Neutrophil (primary cell): ENCODE measurements around the gene ACADS.

Experiments
- H3K27ac ChIP-seq: fragments of 200-600 bp; sonication (generic); 2 replicates; pipeline ENCODE4 v1.5.1; 2016; ENCODE audit warnings: mild to moderate bottlenecking, moderate library complexity
- H3K27me3 ChIP-seq: fragments of 200-600 bp; sonication (generic); 2 replicates; pipeline ENCODE4 v1.6.0; 2016; ENCODE audit warnings: mild to moderate bottlenecking
- H3K36me3 ChIP-seq: fragments of 200-600 bp; sonication (generic); 2 replicates; pipeline ENCODE4 v1.5.1; 2017
- H3K4me1 ChIP-seq, 2 experiments: fragments of 200-600 bp in 1 of 2; sonication (generic) in 1 of 2; 1 replicate in 1 of 2; 2 replicates in 1 of 2; pipeline versions ENCODE4 v1.5.1 to v1.6.1; 2013 to 2016; ENCODE audit warnings: low read depth in 1 of 2, low read length in 1 of 2, mild to moderate bottlenecking in 1 of 2, moderate library complexity in 1 of 2; ENCODE audit not compliant: control insufficient read depth in 1 of 2, insufficient read depth in 1 of 2
- H3K4me3 ChIP-seq, 2 experiments: fragments of 200-600 bp in 1 of 2; sonication (generic) in 1 of 2; 1 replicate in 1 of 2; 2 replicates in 1 of 2; pipeline ENCODE4 v1.5.1; 2013 to 2016; ENCODE audit warnings: low read depth in 1 of 2, low read length in 1 of 2, mild to moderate bottlenecking in 1 of 2, moderate library complexity in 1 of 2
- H3K9me3 ChIP-seq: fragments of 200-600 bp; sonication (generic); 2 replicates; pipeline ENCODE4 v1.5.1; 2016
- TF ChIP-seq, protein P1 (sequence below): fragments of 200-600 bp; sonication (generic); IDR thresholded peaks from 2 replicates; pipeline ENCODE4 v1.5.1; 2016; ENCODE audit warnings: antibody characterized with exemption

ACADS gene

DNA sequence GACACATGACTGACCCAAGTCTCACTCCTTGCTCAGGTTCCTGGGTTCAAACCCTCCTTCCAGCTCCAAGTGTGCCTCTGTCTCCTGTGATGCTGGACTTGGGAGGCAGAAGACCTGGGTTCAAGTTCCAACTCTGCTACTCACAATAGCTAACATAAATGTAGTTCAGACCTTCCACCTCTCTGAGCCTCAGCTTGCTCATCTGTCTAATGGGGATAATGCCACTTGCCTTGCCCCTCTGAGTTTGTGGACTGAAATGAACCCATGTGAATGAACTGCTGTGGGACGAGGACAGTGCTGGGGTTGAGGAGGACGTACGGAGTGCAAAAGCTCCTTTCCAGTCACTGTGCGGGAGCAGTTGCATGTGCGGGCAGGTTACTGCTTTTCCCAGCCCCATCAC, 40.9 kb downstream of the ACADS start:
- H3K4me3 ChIP-seq, result no peak overlapping the region
- no peaks in the 10 kb centered on the region for H3K4me1 ChIP-seq
- peaks cover 86% of the 10 kb centered on the region for H3K36me3 ChIP-seq
- no peaks in the 10 kb centered on the region for H3K9me3 ChIP-seq
- TF ChIP-seq, protein P1, sequence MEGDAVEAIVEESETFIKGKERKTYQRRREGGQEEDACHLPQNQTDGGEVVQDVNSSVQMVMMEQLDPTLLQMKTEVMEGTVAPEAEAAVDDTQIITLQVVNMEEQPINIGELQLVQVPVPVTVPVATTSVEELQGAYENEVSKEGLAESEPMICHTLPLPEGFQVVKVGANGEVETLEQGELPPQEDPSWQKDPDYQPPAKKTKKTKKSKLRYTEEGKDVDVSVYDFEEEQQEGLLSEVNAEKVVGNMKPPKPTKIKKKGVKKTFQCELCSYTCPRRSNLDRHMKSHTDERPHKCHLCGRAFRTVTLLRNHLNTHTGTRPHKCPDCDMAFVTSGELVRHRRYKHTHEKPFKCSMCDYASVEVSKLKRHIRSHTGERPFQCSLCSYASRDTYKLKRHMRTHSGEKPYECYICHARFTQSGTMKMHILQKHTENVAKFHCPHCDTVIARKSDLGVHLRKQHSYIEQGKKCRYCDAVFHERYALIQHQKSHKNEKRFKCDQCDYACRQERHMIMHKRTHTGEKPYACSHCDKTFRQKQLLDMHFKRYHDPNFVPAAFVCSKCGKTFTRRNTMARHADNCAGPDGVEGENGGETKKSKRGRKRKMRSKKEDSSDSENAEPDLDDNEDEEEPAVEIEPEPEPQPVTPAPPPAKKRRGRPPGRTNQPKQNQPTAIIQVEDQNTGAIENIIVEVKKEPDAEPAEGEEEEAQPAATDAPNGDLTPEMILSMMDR, result no peak
- no peaks in the 10 kb centered on the region for H3K27me3 ChIP-seq
- no peak overlapping the region for H3K27ac ChIP-seq

DNA sequence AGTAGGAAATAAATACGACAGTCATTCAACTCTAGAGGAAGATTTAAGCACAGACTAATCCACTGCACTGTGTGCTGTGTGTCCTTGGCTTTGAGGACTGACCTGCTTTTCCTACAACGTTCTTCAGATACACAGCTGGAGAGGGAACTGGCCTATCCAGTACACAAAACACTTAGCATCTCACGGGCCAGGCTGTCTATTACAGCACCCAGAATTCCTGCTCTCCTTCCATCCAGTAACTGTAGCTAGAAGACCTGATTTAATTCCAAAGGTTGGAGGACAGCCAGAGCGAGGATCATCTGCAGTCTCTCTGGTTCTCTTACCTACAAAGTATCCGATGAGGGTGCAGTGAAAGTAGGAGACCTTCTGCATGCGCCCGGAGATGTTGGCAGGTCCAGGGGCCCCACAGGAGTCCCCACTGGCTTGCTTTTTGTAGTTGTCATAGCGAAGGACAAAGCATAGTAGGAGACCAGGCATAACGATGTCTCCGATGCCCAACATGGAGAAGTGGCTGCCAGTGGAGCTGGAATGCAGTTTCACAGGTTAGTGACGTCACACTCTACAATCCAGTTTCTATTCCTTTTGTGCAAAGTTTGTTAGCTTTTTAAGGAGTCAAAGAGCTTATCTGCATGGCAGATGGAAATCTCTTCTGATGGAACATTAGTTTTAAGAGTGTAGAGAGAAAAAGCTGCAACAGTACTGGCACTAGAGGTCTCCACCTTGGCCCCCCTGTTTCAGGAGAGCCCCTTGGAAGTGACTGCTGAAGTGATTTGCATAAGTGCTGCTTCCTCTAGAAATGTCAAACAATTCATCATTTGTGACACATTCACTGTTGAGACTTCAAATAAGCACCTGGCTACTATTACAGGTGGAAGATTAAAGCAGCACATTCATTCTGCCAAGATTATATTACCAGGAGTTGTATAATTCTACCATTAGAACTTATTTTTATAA, 41.7 kb downstream of the ACADS start:
- no peaks in the 10 kb centered on the region for H3K27me3 ChIP-seq
- no peaks in the 10 kb centered on the region for H3K4me1 ChIP-seq
- peaks cover 86% of the 10 kb centered on the region for H3K36me3 ChIP-seq
- no peak overlapping the region for H3K4me3 ChIP-seq
- H3K9me3 ChIP-seq, result no peaks in the 10 kb centered on the region
- no peak overlapping the region for H3K27ac ChIP-seq
- TF ChIP-seq, protein P1, result no peak

DNA sequence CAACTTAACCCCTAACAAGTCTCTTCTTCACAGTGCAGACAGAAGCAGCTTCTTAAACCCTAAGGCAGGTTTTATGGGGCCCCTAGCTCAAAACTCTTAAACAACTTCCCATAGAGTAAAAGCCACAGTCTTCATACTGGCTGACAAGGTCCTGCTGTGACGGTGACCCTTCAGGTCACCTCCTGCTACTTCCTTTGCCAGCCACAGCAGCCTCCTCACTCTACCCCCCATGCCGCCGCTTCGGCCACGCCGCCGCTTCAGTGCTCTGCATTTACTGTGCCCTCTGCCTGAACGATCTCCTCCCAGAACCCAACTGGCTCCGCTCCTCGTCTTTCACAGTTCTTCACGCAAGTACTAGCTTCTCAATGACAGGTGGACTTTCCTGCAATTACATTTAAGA, 45.5 kb downstream of the ACADS start:
- Histone ChIP-seq H3K27me3 (no peaks in the 10 kb centered on the region), H3K9me3 (no peaks in the 10 kb centered on the region), H3K4me3 (no peak overlapping the region), H3K4me1 (no peaks in the 10 kb centered on the region), H3K36me3 (peaks cover 75% of the 10 kb centered on the region), H3K27ac (no peak overlapping the region)
- TF ChIP-seq, protein P1, result no peak

DNA sequence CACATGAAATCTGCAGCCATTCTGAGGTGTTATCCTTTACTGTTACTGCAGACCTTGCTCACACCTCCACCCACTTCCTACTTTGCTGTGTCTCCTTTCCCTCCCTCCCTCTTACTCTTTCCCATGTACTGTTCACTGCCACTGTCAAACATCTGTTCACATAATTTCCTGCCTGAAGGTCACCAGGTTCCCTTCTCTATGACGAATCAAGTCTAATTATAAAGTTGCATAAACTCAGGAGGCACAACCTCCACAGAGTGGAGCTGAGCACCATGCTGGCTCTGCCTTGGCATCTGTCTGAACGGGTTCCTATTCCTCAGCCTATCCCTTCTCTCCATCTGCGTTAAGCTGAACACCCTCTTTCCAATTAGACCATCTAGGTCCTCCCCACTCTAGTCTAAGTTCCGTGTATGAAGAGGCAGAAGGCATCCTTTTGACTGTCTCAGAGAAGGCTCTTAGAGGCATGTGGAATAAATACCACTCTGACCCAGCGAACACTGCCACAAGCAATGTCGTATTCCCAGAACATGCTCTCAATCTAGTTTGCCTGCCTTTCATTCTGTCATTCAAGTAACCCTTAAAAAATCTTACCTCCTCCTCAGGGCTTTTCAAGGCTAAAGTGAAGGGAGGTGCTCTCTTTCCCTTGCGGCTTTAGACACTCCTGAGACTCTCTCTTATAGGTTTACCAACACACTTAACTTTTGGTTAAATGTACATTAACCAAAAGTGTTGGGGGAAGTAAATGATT, 48.7 kb downstream of the ACADS start:
- no peak overlapping the region for H3K4me3 ChIP-seq
- H3K4me1 ChIP-seq, result no peaks in the 10 kb centered on the region
- TF ChIP-seq, protein P1, result no peak
- H3K9me3 ChIP-seq, result no peaks in the 10 kb centered on the region
- no peaks in the 10 kb centered on the region for H3K27me3 ChIP-seq
- peaks cover 62% of the 10 kb centered on the region for H3K36me3 ChIP-seq
- H3K27ac ChIP-seq, result no peak overlapping the region

DNA sequence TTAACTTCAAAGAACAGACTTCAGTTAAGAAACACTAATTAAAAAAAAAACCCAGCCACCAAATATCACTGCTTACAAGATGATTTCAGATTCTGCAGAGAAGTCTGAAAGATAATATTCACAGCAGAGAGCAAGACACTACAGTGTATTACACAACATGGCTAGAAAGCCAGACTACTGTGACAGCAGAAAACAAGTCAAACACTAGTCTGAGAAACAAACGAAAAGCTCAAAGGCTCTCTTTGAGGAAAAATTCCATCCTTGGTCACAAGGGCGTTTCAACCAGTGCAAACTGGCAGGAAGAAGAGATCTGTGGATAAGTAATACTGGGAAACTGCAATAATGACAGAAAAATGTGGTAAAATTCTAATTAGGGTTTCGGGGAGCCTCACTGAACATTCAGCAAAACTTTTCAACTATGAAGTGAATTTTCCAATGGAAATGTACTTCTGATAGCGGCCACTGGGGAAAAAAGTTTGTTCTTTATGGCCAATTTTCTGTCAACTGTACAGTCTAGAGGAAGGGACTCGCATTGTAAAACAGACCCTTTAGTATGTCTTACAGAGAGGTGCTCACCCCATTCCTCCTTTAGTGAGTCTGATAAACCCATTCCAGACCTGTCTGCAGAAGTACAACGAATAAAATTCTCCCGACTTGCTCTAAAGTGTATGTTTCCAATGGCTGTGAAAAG, 50.4 kb downstream of the ACADS start:
- no peaks in the 10 kb centered on the region for H3K9me3 ChIP-seq
- H3K4me1 ChIP-seq, result no peaks in the 10 kb centered on the region
- peaks cover 59% of the 10 kb centered on the region for H3K36me3 ChIP-seq
- H3K4me3 ChIP-seq, result no peak overlapping the region
- no peaks in the 10 kb centered on the region for H3K27me3 ChIP-seq
- H3K27ac ChIP-seq, result no peak overlapping the region
- TF ChIP-seq, protein P1, result no peak
